Stimulated activated CD8-positive, alpha-beta memory T cell treated with anti-CD3 and anti-CD28 coated beads, Interleukin-4, amount 100 ng/mL, for 1 hour (primary cell): ENCODE results near the gene AJM1.
A peak's percentile ranks its signal among the peaks of the same experiment; 100 is the strongest.

Source experiments
- DNase-seq, 2 donors: peaks; one replicate each; pipeline ENCODE4 v3.0.0-alpha.2; 2020; ENCODE audit warnings: low read depth in 2 of 2, low spot score in 1 of 2

Gene AJM1

DNA sequence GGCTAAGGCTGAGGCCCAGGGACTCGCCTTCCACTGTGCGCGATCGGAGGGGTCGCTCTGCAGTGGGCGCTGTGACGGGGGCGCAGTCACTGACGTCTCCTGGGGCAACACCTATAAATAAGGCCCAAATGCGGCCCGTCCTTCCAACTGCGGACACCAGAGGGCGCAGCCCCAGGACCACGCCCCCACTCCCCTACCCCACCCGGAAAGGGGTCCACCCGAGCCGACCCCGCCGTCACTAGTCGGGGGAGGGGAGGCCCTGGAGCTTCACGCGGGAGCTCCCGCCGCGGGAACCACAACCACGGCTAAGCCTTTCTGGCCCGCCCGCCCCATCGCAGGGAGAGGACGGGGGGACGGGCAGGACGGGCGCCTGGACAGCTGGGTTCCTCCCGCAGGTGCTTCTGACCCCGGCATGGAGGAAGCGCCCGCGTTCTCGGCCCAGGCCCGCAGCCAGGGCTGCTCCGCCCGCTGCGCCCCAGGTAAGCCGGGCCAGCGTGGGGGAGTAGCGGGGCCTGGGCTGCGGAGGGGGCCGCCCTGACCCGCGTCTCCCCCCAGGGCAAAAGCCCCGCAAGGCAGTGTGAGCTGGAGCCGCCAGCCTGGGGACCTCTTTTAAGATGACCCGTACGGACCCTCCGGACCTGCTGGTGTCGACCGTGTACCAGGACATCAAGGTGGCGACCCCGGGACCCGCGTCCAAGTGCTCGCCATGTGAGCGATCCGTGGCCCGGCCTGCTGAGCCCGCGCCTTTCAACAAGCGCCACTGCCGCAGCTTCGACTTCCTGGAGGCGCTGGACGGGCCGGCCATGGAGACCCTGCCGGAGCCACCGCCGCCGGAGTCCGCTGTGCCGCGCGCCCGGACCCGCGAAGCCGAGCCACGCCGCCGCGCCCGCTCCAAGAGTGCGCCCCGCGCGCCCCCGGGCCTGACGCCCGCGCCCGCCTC is 1.8 kb downstream of the AJM1 start:
- DNase-seq: peak in 1 of 2 donors; percentile 29

DNA sequence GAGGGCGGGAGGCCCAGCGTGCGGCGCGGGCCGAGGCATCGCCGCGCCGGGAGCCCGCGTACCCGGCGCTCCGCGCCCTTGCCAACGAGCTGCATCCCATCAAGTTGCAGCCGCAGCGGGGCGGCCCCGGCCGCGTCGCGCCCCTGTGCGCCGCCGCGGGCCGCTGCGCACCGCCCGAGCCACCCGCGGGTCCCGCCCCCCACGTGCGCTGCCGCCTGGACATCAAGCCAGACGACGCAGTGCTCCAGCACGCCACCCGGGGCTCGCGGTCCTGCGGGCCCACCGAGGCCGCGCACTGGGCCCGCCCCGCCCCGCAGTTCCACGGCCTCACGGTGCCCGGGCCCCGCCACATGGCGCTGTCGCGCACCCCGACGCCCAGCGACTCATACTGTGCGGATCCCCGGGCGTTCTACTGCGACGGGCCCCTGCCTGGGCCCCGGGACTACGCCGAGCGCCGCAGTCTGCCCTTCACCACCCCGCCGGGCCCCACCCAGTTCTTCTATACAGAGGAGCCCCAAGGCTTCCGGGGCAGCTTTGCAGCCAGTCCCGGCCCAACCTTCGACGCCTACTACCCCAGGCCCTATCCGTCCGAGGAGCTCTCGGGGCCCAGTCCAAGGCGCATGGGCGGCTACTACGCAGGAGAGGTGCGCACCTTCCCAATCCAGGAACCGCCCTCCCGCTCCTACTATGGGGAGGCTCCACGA is 2.6 kb downstream of the AJM1 start:
- DNase-seq: no peak

DNA sequence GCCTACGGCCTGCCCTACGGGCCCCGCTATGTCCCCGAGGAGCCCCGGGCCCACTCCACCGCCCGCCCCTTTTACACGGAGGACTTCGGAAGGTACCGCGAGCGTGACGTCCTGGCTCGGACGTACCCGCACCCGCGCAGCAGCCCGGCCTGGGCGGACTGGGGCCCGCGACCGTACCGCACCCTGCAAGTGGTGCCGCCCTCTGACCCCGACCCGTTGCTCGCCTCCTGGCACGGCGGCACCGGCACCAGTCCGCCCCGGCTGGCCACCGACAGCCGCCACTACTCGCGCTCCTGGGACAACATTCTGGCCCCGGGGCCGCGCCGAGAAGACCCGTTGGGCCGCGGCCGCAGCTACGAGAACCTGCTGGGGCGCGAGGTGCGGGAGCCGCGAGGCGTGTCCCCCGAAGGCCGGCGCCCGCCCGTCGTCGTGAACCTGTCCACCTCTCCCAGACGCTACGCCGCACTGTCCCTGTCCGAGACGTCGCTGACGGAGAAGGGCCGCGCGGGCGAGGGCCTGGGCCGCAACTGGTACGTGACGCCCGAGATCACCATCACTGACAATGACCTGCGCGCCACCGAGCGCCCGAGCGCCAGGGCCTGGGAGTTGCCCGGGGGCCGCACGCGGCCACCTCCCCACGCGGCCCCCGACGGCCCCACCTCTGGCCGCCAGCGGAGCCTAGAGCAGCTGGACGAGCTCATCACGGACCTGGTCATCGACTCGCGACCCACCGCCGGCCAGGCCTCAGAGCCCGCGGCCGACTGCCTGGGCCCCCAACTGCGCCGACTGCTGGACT is 3.4 kb downstream of the AJM1 start:
- DNase-seq: no peak

DNA sequence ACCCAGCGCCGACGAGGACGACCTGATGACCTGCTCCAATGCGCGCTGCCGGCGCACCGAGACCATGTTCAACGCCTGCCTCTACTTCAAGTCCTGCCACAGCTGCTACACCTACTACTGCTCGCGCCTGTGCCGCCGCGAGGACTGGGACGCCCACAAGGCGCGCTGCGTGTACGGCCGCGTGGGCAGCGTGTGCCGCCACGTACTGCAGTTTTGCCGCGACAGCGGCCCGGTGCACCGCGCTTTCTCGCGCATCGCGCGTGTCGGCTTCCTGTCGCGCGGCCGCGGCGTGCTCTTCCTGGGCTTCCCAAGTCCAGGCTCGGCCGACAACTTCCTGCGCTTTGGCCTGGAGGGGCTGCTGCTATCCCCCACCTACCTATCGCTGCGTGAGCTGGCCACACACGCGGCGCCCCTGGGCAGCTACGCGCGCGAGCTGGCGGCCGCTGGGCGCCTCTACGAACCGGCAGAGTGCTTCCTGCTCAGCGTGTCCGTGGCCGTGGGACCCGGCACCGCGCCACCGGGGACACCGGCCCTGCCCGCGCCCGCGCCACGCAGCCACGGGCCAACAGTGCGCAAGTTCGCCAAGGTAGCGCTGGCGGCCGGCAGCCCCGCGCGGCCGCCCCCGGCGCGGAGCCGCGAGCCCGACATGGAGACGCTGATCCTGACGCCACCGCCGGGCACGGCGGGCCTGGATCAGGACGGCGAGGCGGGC is 4.3 kb downstream of the AJM1 start:
- no peak for DNase-seq

DNA sequence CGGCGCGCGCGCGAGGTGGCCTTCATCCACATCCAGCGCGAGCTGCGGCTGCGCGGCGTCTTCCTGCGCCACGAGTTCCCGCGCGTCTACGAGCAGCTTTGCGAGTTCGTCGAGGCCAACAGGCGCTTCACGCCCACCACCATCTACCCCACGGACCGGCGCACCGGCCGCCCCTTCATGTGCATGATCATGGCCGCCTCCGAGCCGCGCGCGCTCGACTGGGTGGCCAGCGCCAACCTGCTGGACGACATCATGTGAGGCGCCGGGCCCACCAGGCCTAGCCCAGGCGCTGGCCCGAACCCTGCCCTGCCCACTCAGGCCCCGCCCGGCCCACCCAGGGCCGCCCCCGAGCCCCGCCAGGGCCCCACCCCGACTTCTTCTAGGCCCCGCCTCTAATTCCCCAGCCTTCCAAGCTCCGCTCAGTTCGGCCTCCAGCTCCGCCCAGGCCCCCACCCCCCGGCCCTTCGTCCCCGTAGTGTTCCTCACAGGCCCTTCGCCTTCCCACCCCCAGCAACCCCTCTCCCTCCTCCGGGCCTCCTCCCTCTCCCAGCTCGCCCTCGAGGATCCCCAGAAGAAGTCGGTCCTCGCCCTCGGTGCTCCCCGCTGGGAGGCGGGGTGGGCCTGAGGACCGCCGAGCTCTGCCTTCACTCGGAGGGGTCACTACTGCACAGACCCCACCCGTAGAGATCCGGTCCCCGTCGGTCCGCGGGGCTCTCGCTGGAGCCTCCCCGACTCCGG is 5.0 kb downstream of the AJM1 start:
- no peak for DNase-seq

DNA sequence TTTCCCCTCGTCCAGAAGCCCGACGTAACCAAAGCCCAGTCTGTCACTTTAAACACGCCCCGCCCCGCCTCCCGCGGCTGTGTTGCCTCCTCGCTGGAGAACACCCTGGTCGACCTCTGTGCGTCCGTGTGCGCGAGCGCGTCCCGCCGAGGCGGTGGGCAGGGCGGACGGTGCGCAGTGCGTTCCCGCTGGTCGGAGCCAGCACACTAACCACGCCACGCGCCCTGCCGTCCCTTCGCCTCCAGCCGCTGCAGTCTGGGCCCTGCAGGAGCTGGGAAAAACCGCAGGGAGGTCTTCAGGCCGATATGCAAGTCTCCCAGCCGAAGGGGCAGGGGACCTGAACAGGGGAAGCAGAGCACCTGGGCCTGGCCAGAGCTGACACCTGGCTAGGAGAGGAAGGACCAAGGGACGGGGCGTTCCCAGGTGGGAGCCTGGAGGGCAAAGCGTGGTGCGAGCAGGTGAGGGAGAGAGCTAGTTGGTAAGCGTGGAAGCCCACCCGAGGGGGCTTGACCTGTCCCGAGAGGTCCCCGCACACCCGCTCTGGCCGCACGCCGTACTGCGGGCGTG is 5.6 kb downstream of the AJM1 start:
- DNase-seq: peak; percentile 35 to 38

DNA sequence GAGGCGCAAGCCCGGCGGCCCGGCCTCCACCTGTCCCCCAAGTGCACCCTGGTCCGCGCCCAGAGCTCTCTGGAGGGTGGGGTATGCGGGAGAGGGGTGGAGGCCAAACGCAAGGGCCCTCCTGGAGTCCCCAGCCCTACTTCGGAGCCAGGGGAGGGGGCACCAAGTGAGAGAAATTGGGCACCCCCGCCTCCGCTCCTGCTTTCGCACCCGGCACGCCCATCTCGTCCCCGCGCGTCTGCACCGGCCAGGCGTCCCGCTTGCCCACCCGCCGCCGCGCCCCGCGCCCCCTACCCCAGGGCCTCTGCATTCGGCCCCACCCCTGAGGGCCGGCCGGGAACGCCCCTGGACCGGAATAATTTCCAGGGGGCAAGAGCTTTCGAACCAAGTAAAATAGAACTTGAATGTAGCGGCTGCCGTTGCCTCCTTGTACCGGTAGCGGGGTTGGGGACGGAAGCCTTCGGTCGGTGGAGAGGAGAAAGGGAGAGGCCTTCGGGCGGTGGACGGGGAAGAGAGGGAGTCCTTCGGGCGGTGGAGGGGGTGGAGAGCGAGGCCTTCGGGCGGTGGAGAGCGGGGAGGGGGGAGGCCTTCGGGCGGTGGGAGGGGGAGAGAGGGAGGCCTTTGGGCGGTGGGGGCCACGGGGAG is 6.2 kb downstream of the AJM1 start:
- DNase-seq: no peak

DNA sequence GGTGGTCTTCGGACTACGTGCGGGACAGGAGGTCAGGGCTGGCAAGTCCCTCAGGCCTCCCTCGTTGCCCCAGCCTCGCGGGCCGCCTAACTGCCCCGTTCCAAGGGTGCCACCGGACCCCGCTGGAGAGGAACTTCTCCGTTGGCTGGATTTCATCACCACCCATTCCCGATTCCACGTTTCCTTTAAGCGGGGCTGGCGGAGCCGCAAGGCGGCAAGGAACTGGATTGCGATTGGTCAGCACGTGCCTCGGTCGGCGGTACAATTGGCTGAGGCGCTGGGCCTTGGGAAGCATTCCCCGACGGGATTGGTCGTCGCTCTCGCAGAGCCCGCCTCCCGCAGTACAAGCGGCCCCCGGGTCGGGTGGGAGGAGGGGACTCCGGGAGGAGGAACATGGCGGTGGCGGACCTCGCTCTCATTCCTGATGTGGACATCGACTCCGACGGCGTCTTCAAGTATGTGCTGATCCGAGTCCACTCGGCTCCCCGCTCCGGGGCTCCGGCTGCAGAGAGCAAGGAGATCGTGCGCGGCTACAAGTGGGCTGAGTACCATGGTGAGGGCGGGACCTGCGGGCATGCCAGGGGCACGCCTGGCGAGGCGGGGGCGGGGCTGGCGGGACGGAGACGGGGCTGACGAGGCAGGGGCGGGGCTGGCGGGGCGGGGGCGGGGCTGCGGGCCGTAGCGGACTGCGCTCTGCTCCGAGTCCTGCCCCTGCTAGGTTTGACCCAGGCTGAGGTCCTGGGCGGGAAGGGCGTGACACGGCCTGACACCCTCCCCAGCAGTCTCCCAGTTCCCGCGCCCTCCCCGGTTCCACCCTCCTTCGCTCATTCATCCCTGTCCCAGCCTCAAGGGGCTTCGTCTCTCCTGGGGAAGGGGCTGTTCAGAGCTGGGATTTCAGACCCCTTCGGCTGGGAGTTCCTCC is 7.0 kb downstream of the AJM1 start, which contains the start of gene PHPT1:
Gene PHPT1 (plus strand): TSS at position 372 of the 922 bp plus-strand sequence. CDS start 22 bp downstream, at position 394.
- peak; percentile 87 to 91 for DNase-seq

DNA sequence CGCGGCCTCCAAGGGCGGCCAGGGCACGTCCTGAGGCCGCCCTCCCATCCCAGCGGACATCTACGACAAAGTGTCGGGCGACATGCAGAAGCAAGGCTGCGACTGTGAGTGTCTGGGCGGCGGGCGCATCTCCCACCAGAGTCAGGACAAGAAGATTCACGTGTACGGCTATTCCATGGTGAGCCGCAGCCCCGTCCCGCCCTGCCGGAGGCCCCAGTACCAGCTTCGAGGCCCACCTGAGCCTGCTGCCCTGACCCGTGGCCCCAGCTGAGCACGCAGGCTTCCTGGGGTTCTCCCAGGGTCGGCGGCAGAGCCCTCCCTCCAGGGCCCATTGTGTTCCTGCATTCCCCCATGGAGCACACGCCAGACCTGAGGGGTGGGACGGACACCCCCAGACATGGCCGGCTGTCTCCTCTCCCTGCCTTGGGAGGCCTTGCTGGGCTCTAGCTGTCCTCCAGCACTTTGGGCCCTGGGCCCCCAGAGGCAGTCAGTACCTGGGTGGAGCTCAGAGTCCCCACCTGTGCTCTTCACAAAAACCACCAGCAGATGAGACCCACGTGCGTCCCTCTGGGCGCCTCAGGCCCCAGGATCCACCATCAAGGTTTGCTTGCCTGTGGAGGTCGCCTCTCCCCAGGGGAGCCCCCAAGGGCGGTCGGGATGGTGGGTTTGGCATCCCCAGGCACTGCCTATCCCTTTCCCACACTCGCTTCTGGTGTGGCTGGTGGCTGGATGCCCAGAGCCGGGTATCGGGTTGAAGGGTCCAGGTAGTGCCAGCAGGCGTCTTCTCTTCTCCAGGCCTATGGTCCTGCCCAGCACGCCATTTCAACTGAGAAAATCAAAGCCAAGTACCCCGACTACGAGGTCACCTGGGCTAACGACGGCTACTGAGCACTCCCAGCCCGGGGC is 7.9 kb downstream of the AJM1 start:
- no peak for DNase-seq

DNA sequence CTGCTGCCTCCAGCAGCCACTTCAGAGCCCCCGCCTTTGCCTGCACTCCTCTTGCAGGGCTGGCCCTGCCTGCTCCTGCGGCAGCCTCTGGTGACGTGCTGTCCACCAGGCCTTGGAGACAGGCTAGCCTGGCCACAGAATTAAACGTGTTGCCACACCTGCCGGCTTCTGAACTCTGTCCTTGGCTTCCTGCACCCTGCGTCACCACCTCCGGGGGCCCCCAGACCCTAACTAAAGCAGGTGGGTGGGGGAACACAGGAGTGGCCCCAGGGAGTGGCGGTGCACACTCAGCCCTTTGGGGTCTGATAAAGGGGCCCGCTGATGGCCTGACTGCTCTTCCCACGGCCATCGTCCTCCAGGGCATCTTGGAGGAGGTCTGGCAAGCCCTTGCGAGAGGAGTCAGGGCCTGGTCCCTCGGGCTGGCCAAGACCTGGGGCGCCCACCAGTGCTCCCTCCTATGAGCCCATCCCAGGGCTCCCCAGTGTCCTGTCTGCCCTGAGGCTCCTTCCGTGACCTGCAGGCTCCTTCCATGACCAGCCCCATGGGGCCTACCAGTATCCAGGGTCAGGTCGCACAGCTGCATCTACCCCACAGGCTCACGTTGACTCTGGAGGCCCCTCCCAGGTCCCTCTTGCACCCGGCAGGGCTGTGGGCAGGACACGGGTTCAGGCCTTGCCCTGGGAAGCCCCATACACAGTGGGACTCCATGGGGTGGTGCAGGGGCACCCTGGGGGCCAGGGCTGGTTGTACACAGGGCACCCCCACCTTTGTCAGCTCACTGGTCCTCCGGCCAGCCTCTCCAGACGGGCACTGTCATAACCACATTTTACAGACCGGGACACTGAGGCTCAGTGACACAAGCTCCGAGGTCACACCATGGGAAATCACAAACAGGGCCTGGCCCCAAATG is 8.8 kb downstream of the AJM1 start:
- DNase-seq: no peak

DNA sequence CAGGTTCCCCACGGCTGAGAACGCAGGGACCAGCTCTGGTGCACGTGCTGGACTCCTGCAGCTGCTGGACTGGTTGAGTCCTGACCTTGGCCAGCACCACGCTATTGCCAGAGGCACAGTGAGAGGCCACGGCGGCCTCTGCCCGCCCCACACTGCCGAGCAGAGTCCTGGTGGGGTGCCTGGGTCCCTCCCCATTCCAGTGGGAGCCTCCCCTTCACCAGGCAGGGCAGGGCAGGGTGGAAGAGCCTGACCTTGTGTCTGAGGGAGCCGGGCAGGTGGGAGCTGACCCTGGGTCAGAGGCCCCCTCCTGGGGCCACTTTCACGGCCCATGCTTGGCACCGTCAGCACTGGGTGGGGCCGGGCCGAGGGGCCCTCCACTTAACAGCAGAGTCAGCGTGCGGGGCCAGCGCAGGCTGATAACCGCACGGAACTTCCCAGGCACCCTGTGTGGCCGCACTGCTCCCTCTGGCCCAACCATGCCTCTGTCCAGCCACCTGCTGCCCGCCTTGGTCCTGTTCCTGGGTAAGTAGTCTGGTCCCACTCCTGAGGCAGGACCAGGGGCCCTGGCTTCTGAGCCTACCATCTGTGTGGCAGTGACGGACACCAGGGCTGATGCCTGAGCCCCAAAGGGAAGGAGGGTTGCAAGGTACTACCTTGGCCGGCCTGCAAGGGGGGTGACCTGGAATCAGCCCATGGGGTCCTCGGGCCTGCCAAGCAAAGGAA is 9.8 kb downstream of the AJM1 start, which contains the start of gene MAMDC4:
Gene MAMDC4 (plus strand): TSS at position 406 of the 723 bp plus-strand sequence. CDS start 71 bp downstream, at position 477.
- no peak for DNase-seq

DNA sequence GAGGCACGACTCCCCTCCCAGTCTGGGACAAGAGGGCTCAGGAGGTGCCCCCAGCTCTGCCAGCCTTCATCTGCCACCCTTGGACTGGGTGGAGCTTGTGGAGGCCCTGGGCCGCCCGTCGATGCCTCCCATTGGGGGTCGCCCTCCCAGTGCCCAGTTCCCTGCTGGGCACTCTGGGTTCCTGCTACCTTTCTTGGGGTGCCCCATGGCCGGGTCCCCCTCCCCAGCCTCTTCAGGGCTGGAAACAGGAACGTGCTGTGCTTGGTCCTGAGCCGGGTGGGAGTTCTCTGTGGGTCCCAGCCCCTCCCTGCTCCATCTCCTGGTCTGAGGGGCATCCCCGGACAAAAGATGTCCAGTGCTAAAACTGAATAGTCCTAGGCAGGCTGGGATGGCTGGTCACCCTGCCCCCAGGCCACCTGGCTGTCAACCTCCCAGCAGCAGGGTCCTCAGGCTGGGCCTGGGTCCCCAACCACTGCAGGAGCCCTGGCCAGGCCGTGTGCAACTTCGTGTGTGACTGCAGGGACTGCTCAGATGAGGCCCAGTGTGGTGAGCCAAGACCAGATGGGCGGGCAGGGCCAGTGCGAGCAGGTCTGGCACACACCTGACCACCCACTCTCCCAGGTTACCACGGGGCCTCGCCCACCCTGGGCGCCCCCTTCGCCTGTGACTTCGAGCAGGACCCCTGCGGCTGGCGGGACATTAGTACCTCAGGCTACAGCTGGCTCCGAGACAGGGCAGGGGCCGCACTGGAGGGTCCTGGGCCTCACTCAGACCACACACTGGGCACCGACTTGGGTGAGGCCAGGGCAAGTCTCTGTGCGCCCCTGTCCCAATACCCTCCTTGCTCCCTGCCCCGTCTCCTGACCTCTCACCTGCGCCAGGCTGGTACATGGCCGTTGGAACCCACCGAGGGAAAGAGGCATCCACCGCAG is 10.7 kb downstream of the AJM1 start:
- DNase-seq: no peak

DNA sequence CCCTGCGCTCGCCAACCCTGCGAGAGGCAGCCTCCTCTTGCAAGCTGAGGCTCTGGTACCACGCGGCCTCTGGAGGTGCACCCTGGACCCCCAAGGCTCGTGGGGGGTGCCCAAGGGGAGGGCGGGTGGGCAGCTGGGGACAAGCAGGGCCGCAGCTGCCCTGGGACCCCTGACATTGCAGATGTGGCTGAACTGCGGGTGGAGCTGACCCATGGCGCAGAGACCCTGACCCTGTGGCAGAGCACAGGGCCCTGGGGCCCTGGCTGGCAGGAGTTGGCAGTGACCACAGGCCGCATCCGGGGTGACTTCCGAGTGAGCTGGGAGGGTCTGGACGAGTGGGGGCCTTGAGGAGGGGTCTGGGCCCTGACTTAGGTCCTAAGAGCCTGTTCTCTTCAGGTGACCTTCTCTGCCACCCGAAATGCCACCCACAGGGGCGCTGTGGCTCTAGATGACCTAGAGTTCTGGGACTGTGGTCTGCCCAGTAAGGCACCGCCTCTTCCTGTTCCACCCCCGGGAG is 11.4 kb downstream of the AJM1 start:
- DNase-seq: no peak
